ENCODE measurements around the gene PRDM16. TPM values are rescaled to one million over a fixed set of nuclear protein-coding genes. Genes with fewer than 3 reads are reported as not detected.

Gene PRDM16
- total and polyA plus RNA-seq, 2 of the 13 experiments (the other 11 are each of a cell fraction or from before 2014, with no cell fraction given) = 0.15 to 0.81 TPM

- no peak for TF ChIP-seq ZNF784 (CRISPR knock-in tag; IDR thresholded peaks at IDR 0.05; ENCODE audit: borderline replicate concordance)
- TF ChIP-seq ZBTB40 (IDR thresholded peaks at IDR 0.05) = no peak
- no peak for TF ChIP-seq ZBTB40 (CRISPR knock-in tag; IDR thresholded peaks at IDR 0.05)
- no peak for TF ChIP-seq ATF5 (CRISPR knock-in tag; IDR thresholded peaks at IDR 0.05; ENCODE audit: low read depth)
- no peak for TF ChIP-seq RBFOX2 (IDR thresholded peaks at IDR 0.05; ENCODE audit: low read depth, low read length)
- no peak for TF ChIP-seq ZSCAN20 (CRISPR knock-in tag; IDR thresholded peaks at IDR 0.05; ENCODE audit: borderline replicate concordance)
- no peak for TF ChIP-seq ZNF569 (CRISPR knock-in tag; IDR thresholded peaks at IDR 0.05; ENCODE audit: borderline replicate concordance)
- no peak for TF ChIP-seq SP140L (CRISPR knock-in tag; IDR thresholded peaks at IDR 0.05; ENCODE audit: borderline replicate concordance)
- no peak for TF ChIP-seq GPN1 (CRISPR knock-in tag; IDR thresholded peaks at IDR 0.05; ENCODE audit: borderline replicate concordance)
- 0 out of 2 replicates have a peak, but pooled peaks have one; percentile 16 for TF ChIP-seq ZSCAN5A (CRISPR knock-in tag; IDR thresholded peaks at IDR 0.05; ENCODE audit: borderline replicate concordance)
- TF ChIP-seq ZNF704 (CRISPR knock-in tag; IDR thresholded peaks at IDR 0.05; ENCODE audit: borderline replicate concordance) = no peak
- no peak for TF ChIP-seq TCF7 (IDR thresholded peaks at IDR 0.05; ENCODE audit: low read depth)
- TF ChIP-seq ZFAT (CRISPR knock-in tag; conservative IDR thresholded peaks at IDR 0.05) = no peak
- no peak for TF ChIP-seq ZNF326 (CRISPR knock-in tag; IDR thresholded peaks at IDR 0.05; ENCODE audit: borderline replicate concordance)
Measured at GRCh38 chr1:3321559-3322449, 252.8 kb downstream of the PRDM16 start (continued).
